WERI-Rb-1 (cell line): Measurements from ENCODE around the gene TRAF3.

Experiments used
- DNase-seq: peaks from one replicate; pipeline ENCODE4 v3.0.0-alpha.2; 2020
- H3K27ac ChIP-seq: fragments of 250-450 bp; sonication (Bioruptor Pico); 2 replicates; pipeline ENCODE4 v1.5.1; 2020; ENCODE audit warnings: mild to moderate bottlenecking, moderate library complexity
- H3K27me3 ChIP-seq: fragments of 250-450 bp; sonication (Bioruptor Pico); 2 replicates; pipeline ENCODE4 v1.5.1; 2021; ENCODE audit warnings: mild to moderate bottlenecking, low read depth, moderate library complexity; ENCODE audit not compliant: insufficient read depth, severe bottlenecking
- H3K36me3 ChIP-seq: fragments of 250-450 bp; sonication (Bioruptor Pico); 2 replicates; pipeline ENCODE4 v1.5.1; 2020; ENCODE audit warnings: mild to moderate bottlenecking, moderate library complexity
- H3K4me3 ChIP-seq: 2 replicates; pipeline ENCODE4 v1.5.1; 2011; ENCODE audit warnings: low read depth, mild to moderate bottlenecking, control low read depth, low read length
- H3K9me3 ChIP-seq: fragments of 250-450 bp; sonication (Bioruptor Pico); 2 replicates; pipeline ENCODE4 v1.5.1; 2021; ENCODE audit warnings: mild to moderate bottlenecking, moderate library complexity; ENCODE audit not compliant: severe bottlenecking
- TF ChIP-seq, protein P1 (sequence below): IDR thresholded peaks from 2 replicates; pipeline ENCODE4 v1.5.1; 2011; ENCODE audit warnings: low read depth, mild to moderate bottlenecking, control low read depth, inconsistent platforms, low read length

The TRAF3 gene

GRCh38 chr14:102749393-102750305 lies 27.6 kb upstream of the TRAF3 start:
- no peaks in the 10 kb centered on the region for H3K36me3 ChIP-seq
- H3K4me3 ChIP-seq = no peak overlapping the region
- DNase-seq = no peak
- H3K27ac ChIP-seq = peak overlapping the region; percentile 74
- H3K9me3 ChIP-seq = no peaks in the 10 kb centered on the region
- H3K27me3 ChIP-seq = no peaks in the 10 kb centered on the region
- TF ChIP-seq, protein P1, sequence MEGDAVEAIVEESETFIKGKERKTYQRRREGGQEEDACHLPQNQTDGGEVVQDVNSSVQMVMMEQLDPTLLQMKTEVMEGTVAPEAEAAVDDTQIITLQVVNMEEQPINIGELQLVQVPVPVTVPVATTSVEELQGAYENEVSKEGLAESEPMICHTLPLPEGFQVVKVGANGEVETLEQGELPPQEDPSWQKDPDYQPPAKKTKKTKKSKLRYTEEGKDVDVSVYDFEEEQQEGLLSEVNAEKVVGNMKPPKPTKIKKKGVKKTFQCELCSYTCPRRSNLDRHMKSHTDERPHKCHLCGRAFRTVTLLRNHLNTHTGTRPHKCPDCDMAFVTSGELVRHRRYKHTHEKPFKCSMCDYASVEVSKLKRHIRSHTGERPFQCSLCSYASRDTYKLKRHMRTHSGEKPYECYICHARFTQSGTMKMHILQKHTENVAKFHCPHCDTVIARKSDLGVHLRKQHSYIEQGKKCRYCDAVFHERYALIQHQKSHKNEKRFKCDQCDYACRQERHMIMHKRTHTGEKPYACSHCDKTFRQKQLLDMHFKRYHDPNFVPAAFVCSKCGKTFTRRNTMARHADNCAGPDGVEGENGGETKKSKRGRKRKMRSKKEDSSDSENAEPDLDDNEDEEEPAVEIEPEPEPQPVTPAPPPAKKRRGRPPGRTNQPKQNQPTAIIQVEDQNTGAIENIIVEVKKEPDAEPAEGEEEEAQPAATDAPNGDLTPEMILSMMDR = no peak

GRCh38 chr14:102750376-102750775 lies 26.9 kb upstream of the TRAF3 start:
- H3K4me3 ChIP-seq = no peak overlapping the region
- DNase-seq = no peak
- H3K9me3 ChIP-seq = no peaks in the 10 kb centered on the region
- TF ChIP-seq, protein P1 = no peak
- H3K36me3 ChIP-seq = no peaks in the 10 kb centered on the region
- peak overlapping the region; percentile 74 for H3K27ac ChIP-seq
- no peaks in the 10 kb centered on the region for H3K27me3 ChIP-seq

DNA sequence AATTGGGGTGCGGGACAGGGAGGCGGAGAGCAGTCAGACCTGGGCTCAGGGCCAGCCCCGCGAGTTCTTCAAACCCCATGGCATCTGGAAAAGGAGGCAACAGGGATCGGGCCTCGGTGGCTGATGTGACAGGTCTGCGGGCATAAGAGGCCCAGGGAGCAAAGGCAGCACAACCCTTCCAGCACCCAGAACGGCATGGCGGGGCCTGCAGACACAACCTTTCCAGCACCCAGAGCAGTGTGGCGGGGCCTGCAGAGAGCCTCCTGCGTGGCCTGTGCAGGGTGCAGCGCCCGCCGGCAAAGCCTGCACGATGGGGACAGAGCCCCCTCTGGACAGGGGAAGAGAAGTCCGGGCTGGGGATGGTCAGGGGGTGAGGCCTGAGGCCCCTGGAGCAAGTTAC lies 26.2 kb upstream of the TRAF3 start:
- no peak for DNase-seq
- Histone ChIP-seq H3K4me3 (no peak overlapping the region), H3K36me3 (no peaks in the 10 kb centered on the region), H3K27me3 (no peaks in the 10 kb centered on the region), H3K27ac (peak overlapping the region; percentile 74), H3K9me3 (no peaks in the 10 kb centered on the region)
- TF ChIP-seq, protein P1 = no peak

- TF ChIP-seq, protein P1 = no peak
- Histone ChIP-seq H3K36me3 (no peaks in the 10 kb centered on the region), H3K27ac (no peak overlapping the region), H3K9me3 (no peaks in the 10 kb centered on the region), H3K27me3 (no peaks in the 10 kb centered on the region), H3K4me3 (no peak overlapping the region)
- no peak for DNase-seq
Measured at GRCh38 chr14:102752239-102752847, 24.9 kb upstream of the TRAF3 start.

- DNase-seq = no peak
- no peaks in the 10 kb centered on the region for H3K36me3 ChIP-seq
- TF ChIP-seq, protein P1 = no peak
- H3K4me3 ChIP-seq = no peak overlapping the region
- no peaks in the 10 kb centered on the region for H3K9me3 ChIP-seq
- no peaks in the 10 kb centered on the region for H3K27me3 ChIP-seq
- no peak overlapping the region for H3K27ac ChIP-seq
Measured at GRCh38 chr14:102754370-102755262, 22.6 kb upstream of the TRAF3 start.
